ENCODE measurements around the gene CAVIN2. TPM values are rescaled to one million over a fixed set of nuclear protein-coding genes. Genes with fewer than 3 reads are reported as not detected.

The CAVIN2 gene
- total RNA-seq, 2 experiments from 2014 or later: not detected

DNA sequence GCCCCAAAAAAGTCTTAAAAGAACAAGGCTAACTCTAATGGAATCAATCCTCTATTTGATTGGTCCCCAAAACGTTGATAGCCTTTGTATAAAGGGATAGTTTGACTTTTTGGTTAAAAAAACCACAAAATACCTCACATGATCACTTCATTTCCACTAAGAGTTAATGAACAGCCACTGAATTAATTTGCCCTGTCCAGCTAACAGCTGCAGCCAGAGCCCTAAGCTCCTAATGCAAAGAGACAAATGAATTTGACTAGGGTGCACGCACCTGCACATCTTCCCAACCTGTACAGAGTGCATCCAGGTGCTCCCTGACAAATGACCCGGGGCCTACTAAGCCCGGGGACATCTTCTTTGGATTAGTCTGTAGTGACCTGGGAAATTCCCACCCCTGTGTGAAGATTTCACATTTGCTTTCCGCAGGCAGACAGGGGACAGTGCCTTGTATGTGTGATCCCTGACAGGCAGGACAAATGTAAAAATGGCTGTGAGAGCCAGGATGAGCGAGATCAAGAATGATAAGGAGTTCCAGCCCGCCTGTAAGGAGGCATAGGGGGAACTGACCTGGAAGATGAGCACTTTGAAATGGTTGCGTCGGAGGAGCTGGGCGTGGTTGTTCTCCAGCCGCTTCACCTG is 893 bp downstream of the CAVIN2 start:
- DNase-seq: no peak
- no peak overlapping the region for H3K4me3 Mint-ChIP-seq
- peaks cover 44% of the 10 kb centered on the region for H3K27me3 Mint-ChIP-seq (ENCODE audit: low read depth)
- H3K27ac Mint-ChIP-seq: no peak overlapping the region
- CTCF ChIA-PET: no interaction called here
- no peaks in the 10 kb centered on the region for H3K4me1 Mint-ChIP-seq (ENCODE audit: low read depth)
- POLR2A ChIA-PET: no interaction called here
- no peaks in the 10 kb centered on the region for H3K36me3 Mint-ChIP-seq (ENCODE audit: low read depth)
- H3K9me3 Mint-ChIP-seq (ENCODE audit: insufficient read depth): no peaks in the 10 kb centered on the region
- ATAC-seq: no peak

DNA sequence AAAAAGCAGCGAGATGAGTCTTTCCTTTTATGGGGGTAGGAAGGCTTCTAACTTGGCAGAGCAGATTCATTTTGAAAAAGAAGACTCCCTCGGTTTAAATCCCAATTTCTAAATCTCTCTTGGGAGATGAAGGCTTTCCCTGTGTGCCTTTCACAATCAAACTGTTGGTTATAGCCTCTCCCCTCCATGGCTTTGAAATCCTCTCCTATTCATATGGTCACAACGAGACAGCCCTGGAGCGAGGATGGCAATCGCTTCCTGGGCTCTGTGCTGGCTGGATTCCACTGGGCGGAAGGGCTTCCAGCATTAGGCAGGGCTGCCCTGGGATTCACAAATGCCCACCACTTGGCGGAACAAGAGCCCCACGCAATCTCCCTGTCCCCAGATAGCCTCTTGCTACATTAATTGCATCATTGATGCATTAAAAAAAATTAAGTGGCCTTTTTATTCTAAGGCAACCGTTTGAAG is 1.6 kb downstream of the CAVIN2 start:
- ATAC-seq (no peak), DNase-seq (no peak)
- Mint-ChIP-seq H3K36me3 (ENCODE audit: low read depth) (no peaks in the 10 kb centered on the region), H3K4me3 (no peak overlapping the region), H3K4me1 (ENCODE audit: low read depth) (no peaks in the 10 kb centered on the region), H3K27ac (no peak overlapping the region), H3K9me3 (ENCODE audit: insufficient read depth) (no peaks in the 10 kb centered on the region), H3K27me3 (ENCODE audit: low read depth) (peaks cover 46% of the 10 kb centered on the region)
- CTCF ChIA-PET: no interaction called here
- POLR2A ChIA-PET: no interaction called here

DNA sequence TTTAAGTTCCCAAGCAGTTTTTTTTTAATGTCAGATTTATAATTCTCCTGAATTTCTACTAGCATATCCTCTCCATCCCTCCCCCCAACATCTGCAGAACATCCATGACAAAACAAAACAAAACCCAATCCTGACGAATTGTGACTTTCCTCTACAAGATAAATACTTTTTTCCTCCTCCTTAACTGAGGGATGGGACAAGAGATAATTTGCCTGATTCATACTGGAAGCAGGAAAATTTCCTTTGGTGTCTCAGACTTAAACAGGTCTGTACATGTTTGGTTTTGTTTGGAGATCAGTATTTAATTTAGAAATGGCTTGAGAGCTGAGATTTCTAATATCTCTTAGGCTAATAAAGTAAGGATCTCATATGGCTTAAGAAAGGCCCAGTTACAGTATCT is 2.2 kb downstream of the CAVIN2 start:
- no peaks in the 10 kb centered on the region for H3K36me3 Mint-ChIP-seq (ENCODE audit: low read depth)
- no peak for ATAC-seq
- H3K9me3 Mint-ChIP-seq (ENCODE audit: insufficient read depth): no peaks in the 10 kb centered on the region
- CTCF ChIA-PET: no interaction called here
- no peaks in the 10 kb centered on the region for H3K4me1 Mint-ChIP-seq (ENCODE audit: low read depth)
- peaks cover 46% of the 10 kb centered on the region for H3K27me3 Mint-ChIP-seq (ENCODE audit: low read depth)
- no peak overlapping the region for H3K4me3 Mint-ChIP-seq
- POLR2A ChIA-PET: no interaction called here
- no peak for DNase-seq
- no peak overlapping the region for H3K27ac Mint-ChIP-seq

DNA sequence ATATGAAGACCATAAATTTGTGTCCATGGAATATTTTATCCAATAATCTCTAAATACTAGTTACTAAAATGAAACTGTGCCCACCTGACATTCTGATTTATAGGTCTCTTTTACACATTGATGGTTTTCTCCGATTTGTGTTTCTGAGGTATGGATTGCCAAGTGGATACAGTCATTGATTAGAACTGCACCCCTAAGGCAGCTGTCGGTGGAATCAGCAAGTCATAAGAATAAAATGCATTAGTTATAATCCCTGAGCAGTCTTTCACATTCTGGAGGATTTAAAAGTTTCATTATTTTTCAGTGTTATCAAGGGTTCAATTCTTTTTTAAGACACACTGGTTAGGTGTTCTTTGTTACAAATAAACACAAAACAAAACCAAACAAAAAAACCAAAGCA is 6.0 kb downstream of the CAVIN2 start:
- no peaks in the 10 kb centered on the region for H3K36me3 Mint-ChIP-seq (ENCODE audit: low read depth)
- H3K27me3 Mint-ChIP-seq (ENCODE audit: low read depth): peaks cover 38% of the 10 kb centered on the region
- no peaks in the 10 kb centered on the region for H3K9me3 Mint-ChIP-seq (ENCODE audit: insufficient read depth)
- H3K4me1 Mint-ChIP-seq (ENCODE audit: low read depth): no peaks in the 10 kb centered on the region
- H3K27ac Mint-ChIP-seq: no peak overlapping the region
- ATAC-seq (no peak), DNase-seq (no peak)
- POLR2A ChIA-PET: no interaction called here
- CTCF ChIA-PET: no interaction called here
- H3K4me3 Mint-ChIP-seq: no peak overlapping the region

DNA sequence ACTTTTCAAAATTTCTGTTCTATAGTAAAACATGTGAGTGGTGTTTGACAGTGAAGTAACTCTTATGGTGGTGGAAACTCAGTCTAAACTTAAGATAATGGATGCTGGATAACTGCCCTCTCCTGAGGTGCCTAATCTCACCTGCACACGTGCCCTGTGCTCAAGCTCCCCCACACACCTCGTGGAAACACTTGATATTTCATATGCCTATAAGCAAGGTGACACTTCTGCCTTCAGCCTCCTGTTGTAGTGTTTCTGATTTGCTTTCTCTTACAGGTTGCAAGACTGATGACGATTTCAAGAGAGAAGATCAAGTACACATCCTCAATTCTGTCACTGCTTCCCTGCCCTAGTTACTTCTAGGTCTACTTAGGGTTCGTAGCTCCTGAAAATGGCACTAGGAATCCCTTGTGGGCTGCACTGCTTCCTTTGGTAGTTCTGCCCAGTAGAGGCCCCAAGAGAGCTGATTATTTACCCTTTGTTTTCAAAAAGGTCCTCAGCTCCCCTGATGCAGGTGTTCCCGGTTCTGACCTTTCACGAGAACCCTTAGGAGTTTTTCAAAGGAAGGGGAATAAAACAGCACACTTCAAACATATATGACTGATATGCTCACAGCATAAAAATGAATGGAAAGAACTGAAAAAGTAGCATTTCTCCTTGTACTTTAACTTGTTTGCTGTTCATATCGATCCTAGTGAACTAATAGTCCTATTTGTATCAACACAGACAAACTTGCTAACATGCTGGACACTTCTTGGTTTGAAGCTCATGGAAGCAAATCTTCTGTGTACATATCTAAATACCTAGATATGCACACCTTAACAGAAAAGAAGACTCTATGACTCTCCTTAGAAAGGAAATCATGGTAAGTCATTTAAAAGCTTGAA is 6.7 kb downstream of the CAVIN2 start:
- no peaks in the 10 kb centered on the region for H3K36me3 Mint-ChIP-seq (ENCODE audit: low read depth)
- H3K9me3 Mint-ChIP-seq (ENCODE audit: insufficient read depth): no peaks in the 10 kb centered on the region
- H3K4me3 Mint-ChIP-seq: no peak overlapping the region
- POLR2A ChIA-PET: no interaction called here
- no peaks in the 10 kb centered on the region for H3K4me1 Mint-ChIP-seq (ENCODE audit: low read depth)
- peaks cover 32% of the 10 kb centered on the region for H3K27me3 Mint-ChIP-seq (ENCODE audit: low read depth)
- no peak overlapping the region for H3K27ac Mint-ChIP-seq
- CTCF ChIA-PET: no interaction called here
- no peak for DNase-seq
- ATAC-seq: no peak

DNA sequence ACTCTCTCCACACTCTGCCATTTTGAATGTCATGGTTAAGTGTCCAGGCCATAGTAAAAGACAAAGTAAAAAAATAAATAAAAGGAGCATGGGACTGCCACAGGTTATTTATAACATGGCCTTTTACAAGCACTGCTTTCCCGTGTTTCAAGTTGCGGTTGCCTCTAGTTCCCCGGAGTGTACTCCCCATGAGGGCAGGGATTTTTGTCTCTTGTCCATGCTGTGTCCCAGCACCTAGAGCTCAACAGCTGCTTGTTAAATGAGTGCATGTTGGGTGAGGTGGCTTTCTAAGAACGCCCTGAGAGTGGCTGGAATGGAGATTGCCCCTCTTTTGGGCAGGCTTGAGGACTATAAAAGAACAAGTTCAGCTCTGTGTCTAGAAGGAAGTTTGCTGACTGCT is 8.4 kb downstream of the CAVIN2 start:
- H3K9me3 Mint-ChIP-seq (ENCODE audit: insufficient read depth): no peaks in the 10 kb centered on the region
- no peak overlapping the region for H3K4me3 Mint-ChIP-seq
- H3K27me3 Mint-ChIP-seq (ENCODE audit: low read depth): peaks cover 26% of the 10 kb centered on the region
- ATAC-seq (no peak), DNase-seq (no peak)
- no peaks in the 10 kb centered on the region for H3K36me3 Mint-ChIP-seq (ENCODE audit: low read depth)
- POLR2A ChIA-PET: no interaction called here
- H3K27ac Mint-ChIP-seq: no peak overlapping the region
- H3K4me1 Mint-ChIP-seq (ENCODE audit: low read depth): no peaks in the 10 kb centered on the region
- CTCF ChIA-PET: interaction anchor here (1.2 kb wide), 1 partner anchor 9 kb away, joined by 3 read pairs; the partner anchor contains the start of gene CAVIN2

DNA sequence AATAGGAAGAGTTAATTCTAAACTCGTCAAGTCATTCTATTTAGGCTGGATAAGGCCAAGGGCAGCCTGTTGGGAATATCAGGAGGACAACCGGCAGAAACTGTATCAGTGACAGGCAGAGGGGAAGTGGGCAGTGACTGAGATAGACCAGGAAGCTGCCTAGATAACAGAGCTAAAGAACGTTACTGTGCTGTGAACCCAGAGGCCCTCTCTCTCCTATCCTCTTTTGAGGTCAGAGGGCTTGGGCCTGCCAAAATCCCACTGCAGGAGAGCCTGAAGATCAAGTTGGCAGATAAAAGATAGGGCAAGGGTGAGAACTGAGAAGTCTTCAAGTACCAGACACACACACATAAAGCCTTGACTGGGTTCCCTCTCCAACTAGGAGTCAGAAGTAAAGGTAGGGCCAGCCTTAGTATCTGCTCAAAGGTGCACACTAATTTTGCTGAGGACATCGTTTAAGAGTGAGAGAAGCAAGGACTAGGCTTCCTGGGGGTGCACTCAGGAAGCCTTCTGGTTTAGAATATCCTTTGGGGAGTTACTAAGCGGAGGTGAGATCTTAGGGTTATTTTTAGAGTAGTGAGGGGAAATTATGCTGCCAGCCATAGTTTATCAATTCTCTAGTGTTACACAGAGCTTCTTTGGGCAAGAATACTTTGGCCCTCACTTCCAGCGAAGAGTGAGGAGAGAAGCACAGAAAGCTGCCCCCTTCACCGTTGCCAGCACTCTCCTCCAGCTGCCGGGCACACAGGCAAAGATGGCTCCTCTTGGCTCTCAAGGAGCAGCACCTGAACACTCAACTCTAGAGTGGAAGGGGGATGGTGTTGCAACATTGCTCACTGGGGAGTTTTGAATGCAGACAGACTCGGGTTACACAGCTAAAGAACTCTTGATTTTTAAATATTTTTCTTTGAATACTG is 9.8 kb downstream of the CAVIN2 start:
- no peak for DNase-seq
- ATAC-seq: no peak
- Mint-ChIP-seq H3K27me3 (ENCODE audit: low read depth) (peaks cover 29% of the 10 kb centered on the region), H3K36me3 (ENCODE audit: low read depth) (no peaks in the 10 kb centered on the region), H3K27ac (no peak overlapping the region), H3K4me3 (no peak overlapping the region), H3K9me3 (ENCODE audit: insufficient read depth) (no peaks in the 10 kb centered on the region), H3K4me1 (ENCODE audit: low read depth) (no peaks in the 10 kb centered on the region)
- ChIA-PET CTCF (interaction anchor here (2.0 kb wide), 1 partner anchor 326 kb away, joined by 8 read pairs; no protein-coding TSS in a partner anchor), POLR2A (no interaction called here)

DNA sequence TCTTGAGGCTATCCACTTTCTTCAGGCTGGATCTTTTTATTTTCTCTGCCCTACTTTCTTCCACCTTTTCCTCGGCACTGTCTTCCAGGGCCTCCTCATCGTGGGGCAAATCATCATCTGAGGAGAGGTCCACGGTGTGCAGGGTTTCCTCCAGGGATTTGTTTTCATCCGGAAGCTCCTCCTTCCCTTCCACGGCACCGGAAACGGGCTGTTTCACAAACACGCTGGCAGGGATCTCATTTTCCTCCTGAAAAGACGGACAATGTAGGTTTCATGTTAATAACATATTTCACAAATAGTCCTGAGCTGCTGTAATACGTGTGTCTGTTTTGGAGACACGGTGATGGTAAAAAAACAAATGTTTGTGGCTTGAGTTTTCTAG is 10.4 kb downstream of the CAVIN2 start:
- POLR2A ChIA-PET: no interaction called here
- CTCF ChIA-PET: interaction anchor here (2.0 kb wide), 1 partner anchor 326 kb away, joined by 8 read pairs; no protein-coding TSS in a partner anchor

DNA sequence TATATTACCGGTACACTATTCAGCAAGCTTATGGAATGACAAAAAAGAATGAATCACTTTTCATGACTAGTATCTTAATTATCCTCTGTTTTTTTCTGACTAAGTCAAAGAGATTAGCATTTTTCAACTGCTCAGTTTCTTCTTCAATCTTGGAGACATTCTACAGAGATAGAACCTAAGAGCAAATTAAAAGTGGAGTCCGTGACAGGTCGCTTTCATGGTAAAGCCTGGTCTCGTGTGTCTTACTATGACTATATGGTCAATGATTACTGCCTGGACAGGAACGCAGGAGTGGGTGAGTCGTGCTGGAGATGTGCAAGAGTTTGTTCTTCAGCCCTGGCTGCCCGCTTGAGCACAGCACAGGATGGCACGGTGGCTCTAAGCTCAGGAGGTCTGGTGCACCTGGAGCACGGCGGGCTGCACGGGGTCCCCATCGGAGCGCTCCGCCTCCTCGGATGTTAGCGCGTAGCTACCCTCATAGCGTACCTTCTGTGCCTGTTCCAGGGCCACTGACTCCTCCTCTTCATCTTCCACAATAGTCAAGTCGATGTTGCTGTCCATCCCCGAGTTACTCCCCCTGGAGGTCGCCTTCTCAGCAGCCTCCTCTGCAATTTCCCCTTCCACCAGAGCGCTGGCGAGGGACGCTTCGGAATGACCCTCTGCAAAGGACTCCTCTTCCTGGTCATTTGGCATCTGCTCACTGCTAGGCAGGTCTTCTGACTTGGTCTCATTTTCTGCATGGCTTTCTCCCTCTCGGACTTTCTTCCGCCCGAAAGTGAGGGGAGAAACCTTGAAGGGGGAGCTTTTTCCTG is 11.1 kb downstream of the CAVIN2 start:
- DNase-seq (no peak), ATAC-seq (no peak)
- ChIA-PET CTCF (interaction anchor here (2.0 kb wide), 1 partner anchor 327 kb away, joined by 8 read pairs; no protein-coding TSS in a partner anchor), POLR2A (no interaction called here)
- no peak overlapping the region for H3K4me3 Mint-ChIP-seq
- H3K9me3 Mint-ChIP-seq (ENCODE audit: insufficient read depth): no peaks in the 10 kb centered on the region
- no peak overlapping the region for H3K27ac Mint-ChIP-seq
- H3K27me3 Mint-ChIP-seq (ENCODE audit: low read depth): peaks cover 29% of the 10 kb centered on the region
- H3K36me3 Mint-ChIP-seq (ENCODE audit: low read depth): no peaks in the 10 kb centered on the region
- H3K4me1 Mint-ChIP-seq (ENCODE audit: low read depth): no peaks in the 10 kb centered on the region

More for the DNA sequence above, 10.4 kb downstream of the CAVIN2 start:
- Mint-ChIP-seq H3K36me3 (ENCODE audit: low read depth) (no peaks in the 10 kb centered on the region), H3K27ac (no peak overlapping the region), H3K9me3 (ENCODE audit: insufficient read depth) (no peaks in the 10 kb centered on the region), H3K4me1 (ENCODE audit: low read depth) (no peaks in the 10 kb centered on the region), H3K4me3 (no peak overlapping the region), H3K27me3 (ENCODE audit: low read depth) (peaks cover 30% of the 10 kb centered on the region)
- ATAC-seq (no peak), DNase-seq (no peak)

DNA sequence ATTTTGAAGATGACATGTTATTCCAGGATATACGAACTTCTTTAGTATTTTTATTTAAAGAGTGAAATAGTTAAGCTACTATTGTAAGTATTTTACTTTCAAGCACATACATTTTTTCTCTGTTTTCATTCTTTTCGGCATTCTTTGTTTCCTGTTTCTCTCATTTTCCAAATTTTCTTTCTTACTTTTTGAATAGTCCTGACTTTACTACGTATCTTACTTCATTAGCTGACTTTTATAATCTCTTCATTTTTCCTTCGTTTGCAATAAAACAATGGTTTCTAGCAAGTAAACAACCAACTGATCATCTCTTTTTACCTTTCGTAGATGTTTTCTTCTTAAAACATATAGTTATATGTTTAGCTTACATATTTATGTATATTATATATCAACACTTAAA is 11.8 kb downstream of the CAVIN2 start:
- CTCF ChIA-PET: interaction anchor here (2.0 kb wide), 1 partner anchor 328 kb away, joined by 8 read pairs; no protein-coding TSS in a partner anchor
- POLR2A ChIA-PET: no interaction called here
- Mint-ChIP-seq H3K27ac (no peak overlapping the region), H3K9me3 (ENCODE audit: insufficient read depth) (no peaks in the 10 kb centered on the region), H3K27me3 (ENCODE audit: low read depth) (peaks cover 29% of the 10 kb centered on the region), H3K4me1 (ENCODE audit: low read depth) (no peaks in the 10 kb centered on the region), H3K4me3 (no peak overlapping the region), H3K36me3 (ENCODE audit: low read depth) (no peaks in the 10 kb centered on the region)
- DNase-seq (no peak), ATAC-seq (no peak)

DNA sequence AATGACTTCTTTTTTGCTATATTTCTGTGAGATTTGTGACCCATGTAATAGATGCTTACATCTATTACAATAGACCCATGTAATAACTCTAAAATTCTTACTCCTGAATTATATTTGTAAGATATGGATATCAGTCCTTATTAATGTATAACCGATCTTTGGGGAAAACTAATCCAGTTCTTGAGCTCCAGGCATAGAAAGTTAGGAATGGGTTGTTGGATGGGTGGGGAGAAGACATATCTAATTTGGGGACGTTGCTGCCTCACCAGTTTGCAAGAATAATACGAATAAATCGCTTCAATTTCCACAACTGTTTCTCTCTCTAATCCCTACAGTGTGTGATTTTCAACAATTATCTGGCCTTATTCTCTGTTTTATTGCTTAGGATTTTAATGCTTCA is 13.5 kb downstream of the CAVIN2 start:
- CTCF ChIA-PET: no interaction called here
- DNase-seq: no peak
- Mint-ChIP-seq H3K36me3 (ENCODE audit: low read depth) (no peaks in the 10 kb centered on the region), H3K27ac (no peak overlapping the region), H3K4me3 (no peak overlapping the region), H3K4me1 (ENCODE audit: low read depth) (no peaks in the 10 kb centered on the region), H3K27me3 (ENCODE audit: low read depth) (peaks cover 24% of the 10 kb centered on the region), H3K9me3 (ENCODE audit: insufficient read depth) (no peaks in the 10 kb centered on the region)
- no peak for ATAC-seq
- POLR2A ChIA-PET: no interaction called here

Measured in activated CD8-positive, alpha-beta T cell treated with anti-CD3 and anti-CD28 coated beads, Interleukin-2, amount 10 ng/mL, durations not matched to agents 7 days and 5 days (primary cell).